ENCODE data around the gene LZTR1.

DNA sequence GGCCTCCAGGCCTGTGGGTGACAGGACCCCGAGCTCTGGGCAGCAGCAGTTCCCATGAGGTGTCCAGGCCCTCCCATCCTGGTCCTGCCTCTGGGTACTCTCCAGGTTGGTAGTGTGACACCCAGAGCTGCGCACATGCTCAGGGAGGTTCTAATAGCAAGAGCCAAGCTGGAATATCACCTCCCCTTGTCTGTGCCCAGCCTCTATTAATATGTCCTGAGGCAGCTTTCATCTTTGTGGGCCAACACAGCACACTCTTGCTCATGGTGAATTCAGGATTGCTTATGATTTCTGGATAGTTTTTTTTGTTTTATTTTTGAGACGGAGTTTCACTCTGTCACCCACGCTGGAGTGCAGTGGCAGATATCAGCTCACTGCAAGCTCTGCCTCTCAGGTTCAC is 36.2 kb downstream of the LZTR1 start:
- TF ChIP-seq CEBPB (IDR thresholded peaks at IDR 0.05), result no peak
- TF ChIP-seq YY1 (IDR thresholded peaks at IDR 0.05; ENCODE audit: low read depth), result no peak
- TF ChIP-seq CREB1 (IDR thresholded peaks at IDR 0.05; ENCODE audit: low read depth), result no peak
- TF ChIP-seq EP300 (IDR thresholded peaks at IDR 0.05; ENCODE audit: borderline replicate concordance), result no peak
- no peak for TF ChIP-seq MAX (IDR thresholded peaks at IDR 0.05)
- TF ChIP-seq, protein P1, sequence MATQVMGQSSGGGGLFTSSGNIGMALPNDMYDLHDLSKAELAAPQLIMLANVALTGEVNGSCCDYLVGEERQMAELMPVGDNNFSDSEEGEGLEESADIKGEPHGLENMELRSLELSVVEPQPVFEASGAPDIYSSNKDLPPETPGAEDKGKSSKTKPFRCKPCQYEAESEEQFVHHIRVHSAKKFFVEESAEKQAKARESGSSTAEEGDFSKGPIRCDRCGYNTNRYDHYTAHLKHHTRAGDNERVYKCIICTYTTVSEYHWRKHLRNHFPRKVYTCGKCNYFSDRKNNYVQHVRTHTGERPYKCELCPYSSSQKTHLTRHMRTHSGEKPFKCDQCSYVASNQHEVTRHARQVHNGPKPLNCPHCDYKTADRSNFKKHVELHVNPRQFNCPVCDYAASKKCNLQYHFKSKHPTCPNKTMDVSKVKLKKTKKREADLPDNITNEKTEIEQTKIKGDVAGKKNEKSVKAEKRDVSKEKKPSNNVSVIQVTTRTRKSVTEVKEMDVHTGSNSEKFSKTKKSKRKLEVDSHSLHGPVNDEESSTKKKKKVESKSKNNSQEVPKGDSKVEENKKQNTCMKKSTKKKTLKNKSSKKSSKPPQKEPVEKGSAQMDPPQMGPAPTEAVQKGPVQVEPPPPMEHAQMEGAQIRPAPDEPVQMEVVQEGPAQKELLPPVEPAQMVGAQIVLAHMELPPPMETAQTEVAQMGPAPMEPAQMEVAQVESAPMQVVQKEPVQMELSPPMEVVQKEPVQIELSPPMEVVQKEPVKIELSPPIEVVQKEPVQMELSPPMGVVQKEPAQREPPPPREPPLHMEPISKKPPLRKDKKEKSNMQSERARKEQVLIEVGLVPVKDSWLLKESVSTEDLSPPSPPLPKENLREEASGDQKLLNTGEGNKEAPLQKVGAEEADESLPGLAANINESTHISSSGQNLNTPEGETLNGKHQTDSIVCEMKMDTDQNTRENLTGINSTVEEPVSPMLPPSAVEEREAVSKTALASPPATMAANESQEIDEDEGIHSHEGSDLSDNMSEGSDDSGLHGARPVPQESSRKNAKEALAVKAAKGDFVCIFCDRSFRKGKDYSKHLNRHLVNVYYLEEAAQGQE (IDR thresholded peaks at IDR 0.05; ENCODE audit: low read depth), result no peak
- no peak for TF ChIP-seq TCF12 (IDR thresholded peaks at IDR 0.05; ENCODE audit: low read depth)
- no peak for TF ChIP-seq USF1 (IDR thresholded peaks at IDR 0.05)
- TF ChIP-seq NFIC (IDR thresholded peaks at IDR 0.05), result no peak
- no peak for TF ChIP-seq EGR1 (IDR thresholded peaks at IDR 0.05)
- no peak for TF ChIP-seq RAD21 (IDR thresholded peaks at IDR 0.05; ENCODE audit: low read depth)
